GM23338 (cell line): ENCODE data around the gene SARM1. TPM values are rescaled to one million over a fixed set of nuclear protein-coding genes. Genes with fewer than 3 reads are reported as not detected.

Experiments used
- ATAC-seq: fragments of 200-7000 bp; cut with Tn5 transposase; 3 replicates; pipeline ENCODE4 v1.9.1; 2020
- DNase-seq: peaks from one replicate; pipeline ENCODE4 v3.0.0-alpha.2; 2015; ENCODE audit warnings: low spot score
- H2AFZ ChIP-seq: fragments of 200-600 bp; sonication (generic); 2 replicates; pipeline ENCODE4 v1.8.0; 2016; ENCODE audit warnings: antibody characterized with exemption, mild to moderate bottlenecking, moderate library complexity
- H3F3A ChIP-seq: fragments of 200-600 bp; sonication (generic); replicated peaks from 2 replicates; pipeline ENCODE4 v1.8.0; 2017; ENCODE audit warnings: antibody characterized with exemption, mixed run types, low read depth
- H3K27ac ChIP-seq: fragments of 200-600 bp; sonication (generic); 2 replicates; pipeline ENCODE4 v1.6.1; 2016; ENCODE audit warnings: low read depth
- H3K27me3 ChIP-seq: fragments of 200-600 bp; sonication (generic); 2 replicates; pipeline ENCODE4 v1.8.0; 2016; ENCODE audit warnings: mild to moderate bottlenecking, mixed run types, moderate library complexity; ENCODE audit not compliant: insufficient read depth
- H3K36me3 ChIP-seq: fragments of 200-600 bp; sonication (generic); 2 replicates; pipeline ENCODE4 v1.8.0; 2016; ENCODE audit warnings: mild to moderate bottlenecking; ENCODE audit not compliant: insufficient read depth
- H3K4me1 ChIP-seq: fragments of 200-600 bp; sonication (generic); 2 replicates; pipeline ENCODE4 v1.8.0; 2016; ENCODE audit warnings: mild to moderate bottlenecking, moderate library complexity; ENCODE audit not compliant: insufficient read depth
- H3K4me2 ChIP-seq: fragments of 200-600 bp; sonication (generic); 2 replicates; pipeline ENCODE4 v1.7.1; 2017; ENCODE audit warnings: mixed run types
- H3K4me3 ChIP-seq: fragments of 200-600 bp; sonication (generic); 2 replicates; pipeline ENCODE4 v1.6.1; 2016; ENCODE audit warnings: mixed run types
- H3K79me2 ChIP-seq: fragments of 200-600 bp; sonication (generic); replicated peaks from 2 replicates; pipeline ENCODE4 v1.8.0; 2017; ENCODE audit warnings: mild to moderate bottlenecking; ENCODE audit not compliant: insufficient read depth
- H3K9me2 ChIP-seq: fragments of 200-600 bp; sonication (generic); 2 replicates; pipeline ENCODE4 v1.8.0; 2017; ENCODE audit not compliant: insufficient read depth
- H4K20me1 ChIP-seq: fragments of 200-600 bp; sonication (generic); replicated peaks from 2 replicates; pipeline ENCODE4 v1.8.0; 2017; ENCODE audit warnings: mild to moderate bottlenecking; ENCODE audit not compliant: insufficient read depth
- H3K27ac Mint-ChIP-seq: 2 replicates; pipeline ENCODE4 v1.8.0; 2020; ENCODE audit warnings: inconsistent platforms, mild to moderate bottlenecking, moderate library complexity, mixed read lengths
- H3K27me3 Mint-ChIP-seq: 3 replicates; pipeline ENCODE4 v1.8.0; 2022; ENCODE audit warnings: low read depth, mild to moderate bottlenecking, moderate library complexity, mixed read lengths, inconsistent platforms; ENCODE audit not compliant: insufficient read depth, poor library complexity
- H3K36me3 Mint-ChIP-seq: 3 replicates; pipeline ENCODE4 v1.8.0; 2021; ENCODE audit warnings: low read depth, mild to moderate bottlenecking, inconsistent platforms, moderate library complexity, mixed read lengths
- H3K4me1 Mint-ChIP-seq: 3 replicates; pipeline ENCODE4 v1.8.0; 2020; ENCODE audit warnings: mild to moderate bottlenecking, inconsistent platforms, mixed read lengths
- H3K4me3 Mint-ChIP-seq: 3 replicates; pipeline ENCODE4 v1.8.0; 2021; ENCODE audit warnings: moderate library complexity, mild to moderate bottlenecking, inconsistent platforms, mixed read lengths
- H3K9me3 Mint-ChIP-seq: 3 replicates; pipeline ENCODE4 v1.8.0; 2020; ENCODE audit warnings: moderate library complexity, mild to moderate bottlenecking, inconsistent platforms, mixed read lengths
- CREB1 ChIP-seq: fragments of 250-450 bp; sonication (Bioruptor Pico); IDR thresholded peaks from 2 replicates; pipeline ENCODE4 v1.5.0; 2020; ENCODE audit warnings: low read depth, mild to moderate bottlenecking, moderate library complexity
- REST ChIP-seq: IDR thresholded peaks from one replicate; pipeline ENCODE4 v1.6.1; 2018; ENCODE audit warnings: antibody characterized with exemption; ENCODE audit not compliant: unreplicated experiment
- STAT1 ChIP-seq: IDR thresholded peaks from one replicate; pipeline ENCODE4 v1.6.1; 2016; ENCODE audit warnings: antibody characterized with exemption; ENCODE audit not compliant: unreplicated experiment
- ZNF114 ChIP-seq: fragments of 250-450 bp; sonication (Bioruptor Pico); IDR thresholded peaks from 2 replicates; pipeline ENCODE4 v1.5.0; 2020; ENCODE audit warnings: mild to moderate bottlenecking, moderate library complexity
- ZNF462 ChIP-seq: fragments of 250-450 bp; sonication (Bioruptor Pico); IDR thresholded peaks from 2 replicates; pipeline ENCODE4 v1.5.0; 2020; ENCODE audit warnings: mild to moderate bottlenecking, moderate library complexity
- polyA plus RNA-seq: library from polyadenylated mRNA; unstranded; fragments of >200 nt; fragmentation: Nextera tagmentation; extraction: Ambion mirVana; gene quantifications from 2 replicates; pipeline ENCODE4 v1.2.1, GENCODE V29; 2016
- total RNA-seq: library from RNA; depleted of rRNA; stranded (reverse); fragments of >200 nt; shearing (Covaris generic); gene quantifications from 2 replicates; pipeline ENCODE4 v1.2.3, GENCODE V29; 2014

The SARM1 gene
- total and polyA plus RNA-seq, 2 experiments from 2014 or later, result 0.89 to 15.3 TPM

GRCh38 chr17:28327031-28327607, 44.4 kb upstream of the SARM1 start:
- no peak for ATAC-seq
- Histone ChIP-seq H3K27ac (peak overlapping the region; percentile 5; the same call in 1 of the 2 replicates), H3K79me2 (peaks cover 41% of the 10 kb centered on the region), H3K4me1 (peaks cover 21% of the 10 kb centered on the region), H3F3A (peaks cover 23% of the 10 kb centered on the region; the same call in 1 of the 2 replicates), H3K36me3 (peaks cover 22% of the 10 kb centered on the region), H3K4me3 (no peak overlapping the region), H2AFZ (no peak overlapping the region), H3K27me3 (no peaks in the 10 kb centered on the region), H4K20me1 (peaks cover 55% of the 10 kb centered on the region), H3K4me2 (no peak overlapping the region), H3K9me2 (no peaks in the 10 kb centered on the region)
- peaks cover 9% of the 10 kb centered on the region for H3K4me1 Mint-ChIP-seq
- H3K36me3 Mint-ChIP-seq, result peaks cover 57% of the 10 kb centered on the region
- H3K9me3 Mint-ChIP-seq, result no peaks in the 10 kb centered on the region
- H3K27me3 Mint-ChIP-seq, result peaks cover 5% of the 10 kb centered on the region
- TF ChIP-seq ZNF462 (no peak), REST (no peak), CREB1 (CRISPR knock-in tag) (no peak), ZNF114 (CRISPR knock-in tag) (no peak), STAT1 (no peak)
- no peak overlapping the region for H3K27ac Mint-ChIP-seq
- DNase-seq, result no peak
- H3K4me3 Mint-ChIP-seq, result no peak overlapping the region
